ENCODE data around the gene BAMBI.

BAMBI gene

DNA sequence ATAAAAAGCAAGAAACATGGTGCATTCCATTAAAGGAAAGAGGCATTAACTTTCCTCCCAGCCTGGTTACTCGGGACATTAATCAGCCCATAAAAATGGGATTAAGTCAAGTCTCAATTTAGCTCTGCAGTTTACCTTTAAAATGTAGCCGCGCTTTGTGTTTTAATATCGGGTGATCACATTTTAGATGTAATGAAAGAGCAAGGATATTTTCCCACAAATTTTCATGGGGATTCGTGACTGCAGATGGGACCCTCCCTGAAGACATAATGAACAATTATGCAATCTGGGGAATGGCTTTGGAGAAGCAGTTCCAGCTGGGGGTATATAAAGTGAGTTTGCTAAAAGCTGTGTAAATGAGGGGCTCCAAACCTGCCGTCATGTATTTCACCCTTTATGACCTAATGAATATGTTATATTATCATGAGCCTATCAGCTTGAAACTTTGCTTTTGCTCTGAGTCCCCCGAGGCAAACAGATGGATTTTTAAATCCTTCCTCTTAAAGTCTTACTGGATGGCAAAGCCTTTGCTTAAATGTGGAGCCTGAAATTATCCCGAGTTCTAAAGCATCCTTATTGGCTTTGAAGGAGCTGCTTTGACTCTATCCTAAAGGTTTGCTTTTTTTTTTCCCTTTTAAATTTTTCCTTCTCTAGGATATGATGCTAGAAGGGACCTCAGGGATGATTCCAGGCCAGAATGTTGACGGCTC lies 31.8 kb downstream of the BAMBI start:
- DNase-seq: no peak

DNA sequence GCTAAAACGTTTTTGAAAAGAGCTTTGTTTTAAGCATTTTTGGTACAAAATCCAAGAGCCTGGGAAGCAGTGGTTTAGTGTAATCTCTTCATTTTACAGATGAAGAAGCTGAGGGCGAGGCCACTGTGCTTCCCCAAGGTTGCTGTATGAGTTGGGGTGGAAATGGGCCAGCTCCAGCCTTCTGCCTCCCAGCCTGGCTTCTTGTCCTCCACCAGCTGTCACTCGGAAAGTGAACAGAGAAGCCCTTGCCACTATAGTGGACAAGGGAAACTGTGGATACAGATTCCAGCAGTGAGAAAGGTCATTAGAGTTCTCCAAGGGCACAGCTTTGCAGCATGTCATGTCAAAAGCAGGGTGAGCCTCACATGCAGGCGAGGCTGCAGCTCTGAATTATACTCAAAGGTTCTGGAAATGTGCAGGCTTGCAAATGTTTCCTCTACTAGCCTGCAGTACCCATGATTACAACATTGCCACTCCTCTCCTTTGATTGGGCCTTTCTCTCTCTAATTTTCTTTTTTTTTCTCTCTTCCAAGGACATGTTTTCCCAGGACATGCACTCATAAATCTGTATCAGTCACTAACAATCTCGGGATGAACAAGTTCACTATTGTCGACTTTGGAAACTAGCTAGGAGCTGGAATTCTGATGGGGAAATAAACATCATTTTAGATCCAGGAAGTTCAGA lies 33.0 kb downstream of the BAMBI start:
- DNase-seq: no peak

DNA sequence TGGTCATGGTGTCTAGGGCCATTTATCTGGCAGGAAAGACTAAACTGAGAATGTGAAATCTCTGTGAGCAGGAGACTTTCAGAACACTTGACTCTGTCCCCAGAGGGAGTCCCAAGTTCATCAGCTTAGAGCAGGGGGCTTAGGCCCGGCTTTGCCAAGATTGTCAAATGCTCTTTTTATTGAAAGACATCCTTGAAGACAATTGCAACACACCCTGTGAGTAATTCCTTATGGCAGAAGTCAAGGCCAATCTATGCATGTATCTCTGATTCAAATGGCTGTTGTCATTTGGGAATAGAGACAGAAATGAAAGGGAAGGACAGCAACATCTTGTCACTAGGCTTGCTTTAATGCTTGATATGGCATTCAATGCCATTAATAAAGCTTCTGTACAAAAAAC lies 33.7 kb downstream of the BAMBI start:
- DNase-seq: no peak

DNA sequence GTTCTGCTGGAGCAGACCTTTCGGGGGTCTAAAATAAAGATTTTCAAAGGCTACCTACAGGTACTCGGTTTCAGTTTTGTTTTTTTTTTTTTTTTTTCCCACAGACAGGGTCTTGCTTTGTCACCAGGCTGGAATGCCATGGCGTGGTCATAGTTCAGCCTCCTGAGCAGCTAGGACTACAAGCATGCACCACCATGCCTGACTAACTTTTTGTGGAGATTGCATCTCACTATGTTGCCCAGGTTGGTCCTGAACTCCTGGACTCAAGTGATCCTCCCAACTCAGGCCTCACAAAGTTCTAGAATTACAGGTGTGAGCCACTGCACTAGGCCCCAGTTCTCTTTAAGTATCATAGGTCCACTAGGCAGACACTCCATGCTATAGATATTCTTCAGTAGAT lies 34.5 kb downstream of the BAMBI start:
- no peak for DNase-seq

DNA sequence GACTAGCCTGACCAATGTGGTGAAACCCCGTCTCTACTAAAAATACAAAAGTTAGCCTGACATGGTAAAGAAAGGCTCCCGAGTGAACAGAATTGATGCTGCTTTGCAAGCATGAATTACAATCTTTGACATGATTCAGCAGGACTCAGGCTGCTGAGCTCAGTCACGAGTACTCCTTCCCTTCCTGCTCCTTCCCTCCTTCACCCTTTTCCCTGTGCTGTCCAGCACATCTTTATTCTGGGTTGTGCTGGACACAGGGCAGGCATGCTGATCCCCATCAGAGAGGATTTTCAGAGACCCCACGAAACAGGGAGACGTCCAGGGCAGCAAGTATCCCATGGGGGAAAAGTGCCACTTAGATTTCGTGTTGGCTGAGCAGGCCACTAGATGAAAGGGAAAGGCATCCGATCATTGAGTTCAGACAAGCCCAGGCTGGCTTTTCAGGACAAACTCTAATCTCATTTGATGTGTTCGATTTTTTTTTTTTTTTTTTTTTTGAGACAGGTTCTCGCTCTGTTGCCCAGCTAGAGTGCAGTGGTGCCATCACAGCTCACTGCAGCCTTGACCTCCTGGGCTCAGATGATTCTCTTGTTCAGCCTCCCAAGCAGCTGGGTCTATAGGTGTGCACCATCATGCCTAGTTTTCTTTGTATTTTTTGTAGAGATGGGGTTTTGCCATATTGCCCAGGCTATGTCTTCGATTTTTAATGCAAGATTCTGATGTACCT lies 36.5 kb downstream of the BAMBI start:
- DNase-seq: no peak

DNA sequence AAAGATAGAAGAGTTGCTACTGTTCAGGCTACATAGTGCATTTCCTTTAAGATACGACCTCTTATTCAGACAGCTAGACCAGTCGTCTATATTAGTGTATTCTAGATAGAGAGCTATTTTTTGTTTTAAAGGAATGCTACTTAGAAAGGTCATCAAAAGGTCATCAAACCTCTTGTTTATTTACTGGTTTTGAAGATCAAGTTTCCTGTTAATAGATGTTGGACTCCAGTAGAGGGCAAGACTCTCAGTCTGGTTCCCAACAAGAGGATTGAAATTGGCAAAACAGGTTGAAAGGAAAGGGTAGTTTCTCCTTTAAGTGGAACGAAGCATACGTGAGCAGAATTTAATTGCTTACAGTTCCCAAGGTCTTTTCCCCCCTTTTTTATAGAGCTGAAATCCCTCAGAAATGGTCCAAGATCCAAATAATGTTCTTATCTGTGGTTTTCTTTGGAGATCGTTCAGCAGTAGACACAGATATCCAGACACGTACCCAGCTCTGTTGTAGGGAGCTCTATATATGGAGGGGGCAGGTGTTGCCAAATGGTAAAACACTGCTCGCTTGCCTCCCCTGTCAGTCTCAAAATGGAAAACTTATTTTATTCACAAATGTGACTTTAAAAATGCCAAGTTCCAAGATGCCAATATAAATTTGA lies 37.2 kb downstream of the BAMBI start:
- DNase-seq: no peak

DNA sequence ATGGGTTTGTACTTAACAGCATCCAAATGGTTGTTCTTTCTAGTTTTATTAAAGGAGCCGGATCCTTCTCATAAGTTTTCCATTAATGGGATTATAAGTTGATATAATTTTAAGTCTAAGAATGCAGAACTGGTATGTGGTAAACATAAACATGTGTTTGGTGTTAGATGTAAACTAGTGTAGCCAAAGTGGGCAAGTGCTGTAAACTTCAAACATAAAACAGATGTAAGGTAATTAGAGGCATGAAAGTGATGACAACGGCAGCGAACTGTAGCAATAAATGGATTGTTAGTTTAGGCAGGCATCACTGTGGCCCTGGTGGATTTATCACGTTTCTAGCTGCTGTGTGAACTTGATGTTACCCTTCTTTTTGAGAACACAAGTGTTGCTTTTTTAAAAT lies 37.9 kb downstream of the BAMBI start:
- no peak for DNase-seq

DNA sequence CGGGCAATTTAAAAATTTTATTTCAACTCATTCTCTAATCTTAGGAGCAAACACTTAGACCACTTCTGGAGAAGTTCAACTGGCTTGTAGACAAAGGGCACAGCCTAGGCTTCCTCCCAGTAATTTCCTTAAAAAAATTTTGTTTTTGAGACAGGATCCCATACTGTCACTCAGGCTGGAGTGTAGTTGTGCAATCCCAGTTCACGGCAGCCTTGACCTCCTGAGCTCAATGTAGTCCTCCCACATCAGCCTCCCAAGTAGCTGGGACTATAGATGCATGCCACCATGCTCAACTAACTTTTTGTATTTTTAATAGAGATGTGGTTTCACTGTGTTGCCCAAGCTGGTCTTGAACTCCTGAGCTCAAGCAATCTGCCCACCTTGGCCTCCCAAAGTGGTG lies 38.4 kb downstream of the BAMBI start:
- no peak for DNase-seq

DNA sequence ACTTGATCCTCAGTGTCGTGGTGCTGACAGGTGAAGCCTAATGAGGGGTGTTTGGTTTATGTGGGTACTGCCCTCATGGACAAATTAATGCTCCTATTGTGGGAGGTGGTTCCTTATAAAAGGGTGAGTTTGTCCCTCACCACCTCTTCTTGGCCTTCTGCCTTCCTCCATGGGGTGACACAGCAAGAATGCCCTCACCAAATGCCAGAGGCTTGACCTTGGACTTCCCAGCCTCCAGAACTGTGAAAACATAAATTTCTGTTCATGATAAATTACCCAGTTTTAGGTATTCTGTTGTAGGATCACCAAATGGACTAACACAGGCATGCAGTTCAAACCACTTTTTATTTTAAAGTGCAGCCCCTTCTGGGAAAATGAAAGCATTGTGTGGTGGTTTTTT lies 39.4 kb downstream of the BAMBI start:
- DNase-seq: no peak

DNA sequence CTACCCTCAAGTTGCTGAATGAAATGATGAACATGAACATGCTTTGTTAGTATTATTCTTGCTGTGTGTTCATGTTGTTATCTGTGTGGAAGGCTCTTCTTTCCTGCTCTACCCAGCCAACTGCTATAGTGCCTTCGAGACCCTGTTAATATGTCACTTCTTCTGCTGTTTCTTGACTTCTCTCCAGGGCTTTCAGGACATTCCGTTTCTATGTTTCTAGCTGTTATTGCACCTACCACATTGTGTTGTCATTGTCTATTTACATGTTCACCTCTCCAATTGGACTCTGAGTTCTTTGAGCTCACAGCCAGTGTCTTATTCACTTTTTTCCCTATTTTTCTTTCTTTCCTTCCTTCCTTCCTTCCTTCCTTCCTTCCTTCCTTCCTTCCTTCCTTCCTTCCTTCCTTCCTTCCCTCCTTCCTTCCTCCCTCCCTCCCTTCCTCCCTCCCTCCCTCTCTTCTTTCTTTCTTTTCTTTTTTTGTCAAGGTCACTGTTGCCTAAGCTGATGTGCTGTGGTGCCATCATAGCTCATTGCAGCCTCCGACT lies 40.4 kb downstream of the BAMBI start:
- DNase-seq: no peak

DNA sequence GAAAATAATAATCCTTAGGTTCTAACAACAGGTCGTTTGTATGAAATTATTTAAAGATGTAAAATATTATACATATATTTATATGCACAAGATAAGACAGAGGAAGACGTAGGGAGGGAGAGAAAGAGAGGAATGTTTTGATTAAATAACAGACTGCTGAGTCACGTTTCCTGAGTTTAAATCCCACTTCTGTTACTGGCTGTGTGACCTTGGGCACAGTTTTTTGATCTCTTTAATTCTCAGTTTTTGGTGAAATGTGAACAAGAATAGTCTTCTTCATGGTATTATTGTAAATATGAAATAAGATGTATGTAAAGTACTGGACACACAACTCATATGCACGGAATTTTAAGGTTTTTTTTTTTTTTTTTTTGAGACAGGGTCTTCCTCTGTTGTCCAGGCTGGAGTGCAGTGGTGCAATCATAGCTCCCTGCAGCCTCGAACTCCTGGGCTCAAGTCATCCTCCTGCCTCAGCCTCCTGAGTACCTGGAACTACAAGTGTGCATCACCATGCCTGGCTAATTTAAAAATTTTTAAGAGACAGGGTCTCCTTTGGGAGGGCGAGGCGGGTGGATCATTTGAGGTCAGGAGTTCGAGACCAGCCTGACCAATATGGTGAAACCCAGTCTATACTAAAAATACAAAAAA lies 42.6 kb downstream of the BAMBI start:
- no peak for DNase-seq

DNA sequence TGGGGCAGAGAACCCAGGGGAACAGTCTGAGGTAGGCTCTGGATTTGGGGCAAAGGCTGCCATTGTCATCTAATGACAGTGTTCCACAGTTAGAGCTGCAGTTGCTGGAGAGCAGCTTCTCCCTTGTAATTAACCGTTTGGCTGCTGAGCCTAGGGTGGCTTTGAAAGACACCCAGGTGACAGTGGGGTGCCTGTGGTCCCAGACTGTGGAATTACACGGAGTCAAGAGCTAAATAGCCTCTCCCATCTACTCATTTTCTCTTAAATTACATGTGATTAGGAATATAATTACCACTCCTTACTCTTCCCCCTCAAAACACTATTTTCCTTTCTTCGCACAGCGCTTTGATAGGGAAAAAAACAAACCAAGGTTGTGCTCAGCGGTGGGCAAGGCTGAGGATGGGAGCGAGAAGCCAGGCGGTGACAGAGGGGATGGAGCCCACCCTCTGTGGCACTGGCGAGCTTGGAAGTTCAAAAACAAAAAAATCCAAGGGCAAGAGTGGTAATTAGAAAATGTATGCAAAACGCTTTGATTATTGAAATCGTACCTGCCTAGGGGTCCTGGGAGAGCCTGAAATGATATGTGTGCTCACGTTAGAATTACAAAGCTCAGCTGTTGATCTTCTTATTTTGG lies 44.1 kb downstream of the BAMBI start:
- no peak for DNase-seq

DNA sequence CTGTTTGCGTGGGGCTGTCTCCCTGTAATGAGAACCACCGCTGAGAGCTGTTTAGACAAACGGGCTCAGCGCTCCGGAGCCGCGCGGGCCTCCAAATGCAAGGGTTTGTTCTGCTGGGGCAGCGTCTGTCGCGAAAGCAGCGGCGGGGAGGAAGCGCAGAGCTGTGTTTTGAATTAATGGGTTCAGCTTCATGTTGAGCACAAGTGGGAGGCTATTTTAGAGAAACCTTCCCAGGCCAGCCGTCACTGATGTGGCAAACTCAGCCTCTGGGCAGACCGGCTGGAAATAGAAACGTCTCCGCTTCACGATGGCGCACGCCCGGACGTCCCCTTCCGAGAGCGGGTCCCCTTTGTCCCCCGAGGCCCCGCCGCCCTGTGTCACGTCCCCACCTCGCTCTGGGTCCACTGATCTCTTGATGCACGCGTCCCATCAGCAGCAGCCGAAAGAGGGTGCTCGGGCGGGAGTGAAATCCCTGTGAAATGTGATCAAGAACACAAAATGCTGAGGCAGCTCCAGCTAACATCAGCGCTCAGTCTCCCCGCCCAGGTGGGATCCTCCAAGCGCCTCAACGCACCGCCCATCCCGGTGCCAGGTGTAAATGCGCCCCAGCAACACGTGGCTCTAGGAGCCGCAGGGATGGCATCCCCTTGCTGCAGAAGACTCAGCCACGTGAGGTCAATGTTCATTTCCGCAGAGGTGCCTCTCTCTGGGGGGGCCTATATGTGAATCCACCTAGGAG lies 44.9 kb downstream of the BAMBI start:
- peak in 1 of 2 experiments; percentile 32 for DNase-seq

DNA sequence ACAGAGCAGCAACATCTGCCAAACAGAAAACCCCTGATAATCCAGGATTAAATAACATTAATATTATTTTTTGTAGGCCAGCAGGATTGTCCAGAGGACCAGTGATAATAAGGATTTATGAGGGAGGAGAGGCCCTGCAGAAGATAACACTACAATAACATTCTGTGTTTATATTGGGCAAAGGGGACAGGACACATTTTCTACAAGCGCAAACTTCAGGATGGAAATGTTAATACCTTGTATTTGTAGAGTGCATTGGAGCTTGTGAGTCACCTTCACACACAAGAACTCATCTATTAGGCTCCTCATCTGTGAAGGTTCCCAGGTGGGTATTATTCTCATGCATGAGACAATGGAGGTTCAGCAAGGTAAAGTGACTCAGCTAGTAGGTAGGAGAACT lies 51.0 kb downstream of the BAMBI start:
- DNase-seq: no peak

DNA sequence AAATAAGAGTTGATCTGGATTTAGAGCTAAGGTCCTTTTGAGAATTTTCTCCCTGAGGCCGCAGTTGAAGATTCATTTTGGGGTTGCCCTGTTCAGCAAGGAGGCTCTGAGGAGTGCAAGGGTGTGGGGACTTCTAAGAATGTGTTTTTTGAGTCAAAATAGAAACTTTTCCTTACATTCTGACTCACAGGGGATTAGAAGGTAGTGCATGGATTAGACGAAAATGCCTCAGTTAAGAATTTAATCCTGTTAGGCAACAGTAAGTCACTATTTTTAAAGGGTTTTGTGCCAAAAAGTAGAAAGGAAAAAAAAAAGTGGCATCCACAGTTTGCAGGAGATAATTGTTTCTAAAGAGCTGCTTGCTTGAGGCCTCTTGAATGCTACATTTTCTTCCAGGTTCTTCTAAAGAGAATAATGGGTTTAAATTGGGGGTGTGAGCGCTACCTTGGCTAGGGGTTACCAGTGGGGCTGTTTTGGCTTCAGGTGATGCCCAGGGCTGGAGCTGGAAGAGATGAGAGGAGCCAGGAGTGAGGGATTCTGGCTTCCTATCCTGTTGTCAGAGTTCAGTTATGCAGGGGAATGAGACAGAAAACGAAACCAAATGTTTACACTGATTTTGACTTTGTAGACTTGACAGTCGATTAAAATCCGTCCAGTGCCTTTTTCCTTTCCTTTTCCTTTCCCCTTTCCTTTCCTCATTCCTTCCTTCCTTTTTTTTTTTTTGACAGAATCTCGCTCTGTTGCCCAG lies 52.9 kb downstream of the BAMBI start:
- no peak for DNase-seq

DNA sequence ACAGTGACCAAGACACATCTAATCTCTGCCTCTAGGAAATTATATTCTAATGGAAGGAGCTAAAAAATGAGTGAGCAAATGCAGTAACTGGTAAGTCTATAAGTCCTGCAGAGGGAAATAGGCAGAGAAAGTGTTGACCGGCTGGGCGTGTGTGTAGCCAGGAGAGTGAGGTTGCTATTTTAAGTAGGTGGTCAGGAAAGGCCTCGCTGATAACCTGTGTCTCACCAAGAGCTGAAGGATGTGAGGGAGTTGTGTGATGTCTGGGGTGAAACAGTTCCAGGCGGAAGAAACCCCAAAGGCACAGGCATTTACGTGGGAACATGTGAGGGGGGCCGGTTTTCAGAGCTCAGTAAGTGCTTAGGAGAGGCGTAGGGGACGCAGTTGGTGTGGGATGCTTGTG lies 54.8 kb downstream of the BAMBI start:
- DNase-seq: no peak
